ENCODE results near the gene SOX10. TPM values are rescaled to one million over a fixed set of nuclear protein-coding genes. Genes with fewer than 3 reads are reported as not detected.

SOX10 gene
- total RNA-seq, 1 experiment from 2014 or later = not detected

- Histone ChIP-seq H3K27me3 (ENCODE audit: insufficient read depth, low read length) (no peaks in the 10 kb centered on the region), H3K27ac (ENCODE audit: low read depth, low read length) (no peak overlapping the region), H3K9me3 (ENCODE audit: control insufficient read depth in 1 of 2, insufficient read depth in 1 of 2, low read depth in 1 of 2, low read length in 2 of 2) (no peaks in the 10 kb centered on the region), H3K9ac (ENCODE audit: low read length) (no peak overlapping the region), H3K36me3 (ENCODE audit: control insufficient read depth in 1 of 2, insufficient read depth in 2 of 2, low read length in 2 of 2) (no peaks in the 10 kb centered on the region), H3K4me3 (replicated peaks in 1 of 2; ENCODE audit: low read depth in 1 of 2, low read length in 2 of 2) (no peak overlapping the region), H3K4me2 (ENCODE audit: low read length) (no peak overlapping the region), H3K9me2 (ENCODE audit: insufficient read depth) (no peaks in the 10 kb centered on the region), H4K20me1 (ENCODE audit: insufficient read depth) (no peaks in the 10 kb centered on the region), H3K79me2 (ENCODE audit: insufficient read depth, low read length) (no peaks in the 10 kb centered on the region), H2AFZ (ENCODE audit: low read depth, low read length, poor library complexity, severe bottlenecking) (no peak overlapping the region), H3K4me1 (ENCODE audit: control insufficient read depth in 1 of 2, insufficient read depth in 2 of 2, low read length in 2 of 2) (no peaks in the 10 kb centered on the region)
- CTCF ChIA-PET = no interaction called here
- DNase-seq (ENCODE audit: low read depth, low spot score) (no peak), ATAC-seq (no peak)
- RAD21 ChIA-PET (ENCODE audit: low non-redundant PET in 1 of 2, low total read pairs in 2 of 2, uncharacterized antibody in 2 of 2, unreplicated experiment in 2 of 2) = no interaction called here
- TF ChIP-seq RAD21 (IDR thresholded peaks at IDR 0.05; ENCODE audit: low read depth) (no peak), POLR2AphosphoS5 (IDR thresholded peaks at IDR 0.05; ENCODE audit: low read depth, low read length) (no peak), TCF7L2 (IDR thresholded peaks at IDR 0.05; ENCODE audit: borderline replicate concordance, extremely low read depth, insufficient read depth, insufficient read length) (no peak), CTCF (IDR thresholded peaks at IDR 0.05 in 2 of 3, conservative IDR thresholded peaks at IDR 0.05 in 1 of 3; ENCODE audit: borderline replicate concordance in 1 of 3, insufficient read depth in 1 of 3, low read depth in 2 of 3, low read length in 2 of 3) (no peak), FOSL1 (IDR thresholded peaks at IDR 0.05; ENCODE audit: low read depth) (no peak), MAX (IDR thresholded peaks at IDR 0.05) (no peak), ZFX (IDR thresholded peaks at IDR 0.05) (no peak), SIN3A (IDR thresholded peaks at IDR 0.05; ENCODE audit: low read depth) (no peak), SP1 (IDR thresholded peaks at IDR 0.05; ENCODE audit: low read depth) (no peak), ZNF274 (IDR thresholded peaks at IDR 0.05; ENCODE audit: low read depth, low read length) (no peak), ATF3 (IDR thresholded peaks at IDR 0.05) (no peak), JUND (IDR thresholded peaks at IDR 0.05) (no peak), YY1 (IDR thresholded peaks at IDR 0.05; ENCODE audit: extremely low read depth, insufficient replicate concordance, low read depth, low read length) (no peak), EGR1 (IDR thresholded peaks at IDR 0.05; ENCODE audit: low read depth) (no peak)
- no TSS peak for BruUV-seq (replicated peaks)
- POLR2A ChIA-PET = no interaction called here
- intact Hi-C loops (cut with micrococcal nuclease) = no loop called here
Measured at GRCh38 chr22:38026130-38027111, 42.1 kb upstream of the SOX10 start.
